GM23338 (cell line): ENCODE results near the gene SKP1. TPM values are rescaled to one million over a fixed set of nuclear protein-coding genes. Genes with fewer than 3 reads are reported as not detected.

Source experiments
- ATAC-seq: fragments of 200-7000 bp; cut with Tn5 transposase; 3 replicates; pipeline ENCODE4 v1.9.1; 2020
- DNase-seq: peaks from one replicate; pipeline ENCODE4 v3.0.0-alpha.2; 2015; ENCODE audit warnings: low spot score
- H2AFZ ChIP-seq: fragments of 200-600 bp; sonication (generic); 2 replicates; pipeline ENCODE4 v1.8.0; 2016; ENCODE audit warnings: antibody characterized with exemption, mild to moderate bottlenecking, moderate library complexity
- H3F3A ChIP-seq: fragments of 200-600 bp; sonication (generic); replicated peaks from 2 replicates; pipeline ENCODE4 v1.8.0; 2017; ENCODE audit warnings: antibody characterized with exemption, mixed run types, low read depth
- H3K27ac ChIP-seq: fragments of 200-600 bp; sonication (generic); 2 replicates; pipeline ENCODE4 v1.6.1; 2016; ENCODE audit warnings: low read depth
- H3K27me3 ChIP-seq: fragments of 200-600 bp; sonication (generic); 2 replicates; pipeline ENCODE4 v1.8.0; 2016; ENCODE audit warnings: mild to moderate bottlenecking, mixed run types, moderate library complexity; ENCODE audit not compliant: insufficient read depth
- H3K36me3 ChIP-seq: fragments of 200-600 bp; sonication (generic); 2 replicates; pipeline ENCODE4 v1.8.0; 2016; ENCODE audit warnings: mild to moderate bottlenecking; ENCODE audit not compliant: insufficient read depth
- H3K4me1 ChIP-seq: fragments of 200-600 bp; sonication (generic); 2 replicates; pipeline ENCODE4 v1.8.0; 2016; ENCODE audit warnings: mild to moderate bottlenecking, moderate library complexity; ENCODE audit not compliant: insufficient read depth
- H3K4me2 ChIP-seq: fragments of 200-600 bp; sonication (generic); 2 replicates; pipeline ENCODE4 v1.7.1; 2017; ENCODE audit warnings: mixed run types
- H3K4me3 ChIP-seq: fragments of 200-600 bp; sonication (generic); 2 replicates; pipeline ENCODE4 v1.6.1; 2016; ENCODE audit warnings: mixed run types
- H3K79me2 ChIP-seq: fragments of 200-600 bp; sonication (generic); replicated peaks from 2 replicates; pipeline ENCODE4 v1.8.0; 2017; ENCODE audit warnings: mild to moderate bottlenecking; ENCODE audit not compliant: insufficient read depth
- H3K9me2 ChIP-seq: fragments of 200-600 bp; sonication (generic); 2 replicates; pipeline ENCODE4 v1.8.0; 2017; ENCODE audit not compliant: insufficient read depth
- H4K20me1 ChIP-seq: fragments of 200-600 bp; sonication (generic); replicated peaks from 2 replicates; pipeline ENCODE4 v1.8.0; 2017; ENCODE audit warnings: mild to moderate bottlenecking; ENCODE audit not compliant: insufficient read depth
- H3K27ac Mint-ChIP-seq: 2 replicates; pipeline ENCODE4 v1.8.0; 2020; ENCODE audit warnings: inconsistent platforms, mild to moderate bottlenecking, moderate library complexity, mixed read lengths
- H3K27me3 Mint-ChIP-seq: 3 replicates; pipeline ENCODE4 v1.8.0; 2022; ENCODE audit warnings: low read depth, mild to moderate bottlenecking, moderate library complexity, mixed read lengths, inconsistent platforms; ENCODE audit not compliant: insufficient read depth, poor library complexity
- H3K36me3 Mint-ChIP-seq: 3 replicates; pipeline ENCODE4 v1.8.0; 2021; ENCODE audit warnings: low read depth, mild to moderate bottlenecking, inconsistent platforms, moderate library complexity, mixed read lengths
- H3K4me1 Mint-ChIP-seq: 3 replicates; pipeline ENCODE4 v1.8.0; 2020; ENCODE audit warnings: mild to moderate bottlenecking, inconsistent platforms, mixed read lengths
- H3K4me3 Mint-ChIP-seq: 3 replicates; pipeline ENCODE4 v1.8.0; 2021; ENCODE audit warnings: moderate library complexity, mild to moderate bottlenecking, inconsistent platforms, mixed read lengths
- H3K9me3 Mint-ChIP-seq: 3 replicates; pipeline ENCODE4 v1.8.0; 2020; ENCODE audit warnings: moderate library complexity, mild to moderate bottlenecking, inconsistent platforms, mixed read lengths
- CREB1 ChIP-seq: fragments of 250-450 bp; sonication (Bioruptor Pico); IDR thresholded peaks from 2 replicates; pipeline ENCODE4 v1.5.0; 2020; ENCODE audit warnings: low read depth, mild to moderate bottlenecking, moderate library complexity
- ETS1 ChIP-seq: IDR thresholded peaks from 2 replicates; pipeline ENCODE4 v1.6.1; 2016; ENCODE audit warnings: antibody characterized with exemption
- EZH2 ChIP-seq: fragments of 200-600 bp; sonication (generic); IDR thresholded peaks from one replicate; pipeline ENCODE4 v1.8.0; 2017; ENCODE audit warnings: antibody characterized with exemption, mild to moderate bottlenecking, low read depth; ENCODE audit not compliant: unreplicated experiment
- EZH2phosphoT487 ChIP-seq: fragments of 200-600 bp; sonication (generic); IDR thresholded peaks from one replicate; pipeline ENCODE4 v1.8.1; 2018; ENCODE audit warnings: antibody characterized with exemption; ENCODE audit not compliant: unreplicated experiment
- JUNB ChIP-seq: IDR thresholded peaks from one replicate; pipeline ENCODE4 v1.6.1; 2016; ENCODE audit warnings: antibody characterized with exemption; ENCODE audit not compliant: unreplicated experiment
- NANOG ChIP-seq: IDR thresholded peaks from 2 replicates; pipeline ENCODE4 v1.6.1; 2016; ENCODE audit warnings: antibody characterized with exemption, borderline replicate concordance
- POLR2AphosphoS5 ChIP-seq: IDR thresholded peaks from 2 replicates; pipeline ENCODE4 v1.6.1; 2016; ENCODE audit warnings: antibody characterized with exemption, low read depth
- STAT1 ChIP-seq: IDR thresholded peaks from one replicate; pipeline ENCODE4 v1.6.1; 2016; ENCODE audit warnings: antibody characterized with exemption; ENCODE audit not compliant: unreplicated experiment
- ZNF114 ChIP-seq: fragments of 250-450 bp; sonication (Bioruptor Pico); IDR thresholded peaks from 2 replicates; pipeline ENCODE4 v1.5.0; 2020; ENCODE audit warnings: mild to moderate bottlenecking, moderate library complexity
- ZNF331 ChIP-seq: fragments of 250-450 bp; sonication (Bioruptor Pico); IDR thresholded peaks from 2 replicates; pipeline ENCODE4 v1.5.0; 2020; ENCODE audit warnings: low read depth, mild to moderate bottlenecking, moderate library complexity
- ZNF462 ChIP-seq: fragments of 250-450 bp; sonication (Bioruptor Pico); IDR thresholded peaks from 2 replicates; pipeline ENCODE4 v1.5.0; 2020; ENCODE audit warnings: mild to moderate bottlenecking, moderate library complexity
- polyA plus RNA-seq: library from polyadenylated mRNA; unstranded; fragments of >200 nt; fragmentation: Nextera tagmentation; extraction: Ambion mirVana; gene quantifications from 2 replicates; pipeline ENCODE4 v1.2.1, GENCODE V29; 2016
- total RNA-seq: library from RNA; depleted of rRNA; stranded (reverse); fragments of >200 nt; shearing (Covaris generic); gene quantifications from 2 replicates; pipeline ENCODE4 v1.2.3, GENCODE V29; 2014
- TF ChIP-seq, protein P1 (sequence below): IDR thresholded peaks from one replicate; pipeline ENCODE4 v1.6.1; 2018; ENCODE audit warnings: antibody characterized with exemption; ENCODE audit not compliant: unreplicated experiment
- TF ChIP-seq, protein P2 (sequence below), 2 experiments: fragments of 200-600 bp in 1 of 2; sonication (generic) in 1 of 2; conservative IDR thresholded peaks; 2 replicates each; pipeline versions ENCODE4 v1.5.1 to v1.6.1; 2016 to 2017; ENCODE audit warnings: antibody characterized with exemption in 2 of 2, low read depth in 2 of 2, mild to moderate bottlenecking in 2 of 2, moderate library complexity in 1 of 2

SKP1 gene
- total and polyA plus RNA-seq, 2 experiments from 2014 or later = 244 to 440 TPM

GRCh38 chr5:134148986-134149539, 27.7 kb downstream of the SKP1 start:
- peaks cover 17% of the 10 kb centered on the region for H3K79me2 ChIP-seq
- no peaks in the 10 kb centered on the region for H3K9me2 ChIP-seq
- H3K4me2 ChIP-seq = no peak overlapping the region
- no peak overlapping the region for H3K27ac Mint-ChIP-seq
- no peak overlapping the region for H3K4me3 Mint-ChIP-seq
- H3K4me1 ChIP-seq = 0 out of 2 replicates have a peak, but pooled peaks cover 6% of the 10 kb centered on the region
- no peak overlapping the region for H2AFZ ChIP-seq
- ATAC-seq = no peak
- TF ChIP-seq STAT1 (no peak), EZH2 (no peak), JUNB (no peak), ETS1 (no peak), ZNF331 (CRISPR knock-in tag) (no peak), POLR2AphosphoS5 (no peak), ZNF114 (CRISPR knock-in tag) (no peak), ZNF462 (CRISPR knock-in tag) (no peak), CREB1 (CRISPR knock-in tag) (no peak), EZH2phosphoT487 (no peak), NANOG (no peak)
- TF ChIP-seq, protein P1, sequence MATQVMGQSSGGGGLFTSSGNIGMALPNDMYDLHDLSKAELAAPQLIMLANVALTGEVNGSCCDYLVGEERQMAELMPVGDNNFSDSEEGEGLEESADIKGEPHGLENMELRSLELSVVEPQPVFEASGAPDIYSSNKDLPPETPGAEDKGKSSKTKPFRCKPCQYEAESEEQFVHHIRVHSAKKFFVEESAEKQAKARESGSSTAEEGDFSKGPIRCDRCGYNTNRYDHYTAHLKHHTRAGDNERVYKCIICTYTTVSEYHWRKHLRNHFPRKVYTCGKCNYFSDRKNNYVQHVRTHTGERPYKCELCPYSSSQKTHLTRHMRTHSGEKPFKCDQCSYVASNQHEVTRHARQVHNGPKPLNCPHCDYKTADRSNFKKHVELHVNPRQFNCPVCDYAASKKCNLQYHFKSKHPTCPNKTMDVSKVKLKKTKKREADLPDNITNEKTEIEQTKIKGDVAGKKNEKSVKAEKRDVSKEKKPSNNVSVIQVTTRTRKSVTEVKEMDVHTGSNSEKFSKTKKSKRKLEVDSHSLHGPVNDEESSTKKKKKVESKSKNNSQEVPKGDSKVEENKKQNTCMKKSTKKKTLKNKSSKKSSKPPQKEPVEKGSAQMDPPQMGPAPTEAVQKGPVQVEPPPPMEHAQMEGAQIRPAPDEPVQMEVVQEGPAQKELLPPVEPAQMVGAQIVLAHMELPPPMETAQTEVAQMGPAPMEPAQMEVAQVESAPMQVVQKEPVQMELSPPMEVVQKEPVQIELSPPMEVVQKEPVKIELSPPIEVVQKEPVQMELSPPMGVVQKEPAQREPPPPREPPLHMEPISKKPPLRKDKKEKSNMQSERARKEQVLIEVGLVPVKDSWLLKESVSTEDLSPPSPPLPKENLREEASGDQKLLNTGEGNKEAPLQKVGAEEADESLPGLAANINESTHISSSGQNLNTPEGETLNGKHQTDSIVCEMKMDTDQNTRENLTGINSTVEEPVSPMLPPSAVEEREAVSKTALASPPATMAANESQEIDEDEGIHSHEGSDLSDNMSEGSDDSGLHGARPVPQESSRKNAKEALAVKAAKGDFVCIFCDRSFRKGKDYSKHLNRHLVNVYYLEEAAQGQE = no peak
- TF ChIP-seq, protein P2, sequence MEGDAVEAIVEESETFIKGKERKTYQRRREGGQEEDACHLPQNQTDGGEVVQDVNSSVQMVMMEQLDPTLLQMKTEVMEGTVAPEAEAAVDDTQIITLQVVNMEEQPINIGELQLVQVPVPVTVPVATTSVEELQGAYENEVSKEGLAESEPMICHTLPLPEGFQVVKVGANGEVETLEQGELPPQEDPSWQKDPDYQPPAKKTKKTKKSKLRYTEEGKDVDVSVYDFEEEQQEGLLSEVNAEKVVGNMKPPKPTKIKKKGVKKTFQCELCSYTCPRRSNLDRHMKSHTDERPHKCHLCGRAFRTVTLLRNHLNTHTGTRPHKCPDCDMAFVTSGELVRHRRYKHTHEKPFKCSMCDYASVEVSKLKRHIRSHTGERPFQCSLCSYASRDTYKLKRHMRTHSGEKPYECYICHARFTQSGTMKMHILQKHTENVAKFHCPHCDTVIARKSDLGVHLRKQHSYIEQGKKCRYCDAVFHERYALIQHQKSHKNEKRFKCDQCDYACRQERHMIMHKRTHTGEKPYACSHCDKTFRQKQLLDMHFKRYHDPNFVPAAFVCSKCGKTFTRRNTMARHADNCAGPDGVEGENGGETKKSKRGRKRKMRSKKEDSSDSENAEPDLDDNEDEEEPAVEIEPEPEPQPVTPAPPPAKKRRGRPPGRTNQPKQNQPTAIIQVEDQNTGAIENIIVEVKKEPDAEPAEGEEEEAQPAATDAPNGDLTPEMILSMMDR (conservative IDR thresholded peaks at IDR 0.05; ENCODE audit: low read depth in 2 of 2) = no peak
- no peaks in the 10 kb centered on the region for H3K27me3 ChIP-seq
- peaks cover 6% of the 10 kb centered on the region for H3K27me3 Mint-ChIP-seq
- H3K4me3 ChIP-seq = no peak overlapping the region
- H3K36me3 ChIP-seq = peaks cover 20% of the 10 kb centered on the region
- no peaks in the 10 kb centered on the region for H3K9me3 Mint-ChIP-seq
- peaks cover 8% of the 10 kb centered on the region; the same call in 1 of the 2 replicates for H3F3A ChIP-seq
- peaks cover 35% of the 10 kb centered on the region for H4K20me1 ChIP-seq
- H3K4me1 Mint-ChIP-seq = no peaks in the 10 kb centered on the region
- H3K27ac ChIP-seq = no peak overlapping the region
- H3K36me3 Mint-ChIP-seq = peaks cover 46% of the 10 kb centered on the region
- no peak for DNase-seq
